ENCODE results near the gene ITGA11.
A peak's percentile ranks its signal among the peaks of the same experiment; 100 is the strongest.

The ITGA11 gene

GRCh38 chr15:68328964-68329363 lies 103.0 kb downstream of the ITGA11 start:
- ATAC-seq (no peak), DNase-seq (no peak)

- DNase-seq (no peak), ATAC-seq (no peak)
These were observed 103.5 kb downstream of the ITGA11 start for GRCh38 chr15:68328443-68328842.

- DNase-seq: no peak
- no peak for ATAC-seq
These were observed 105.1 kb downstream of the ITGA11 start for GRCh38 chr15:68326711-68327354.

GRCh38 chr15:68325726-68326125 lies 106.2 kb downstream of the ITGA11 start:
- ATAC-seq: no peak
- DNase-seq: no peak

- no peak for DNase-seq
- ATAC-seq: no peak
These were observed 109.2 kb downstream of the ITGA11 start for GRCh38 chr15:68322796-68323195.

- no peak for ATAC-seq
These were observed 110.7 kb downstream of the ITGA11 start for GRCh38 chr15:68321229-68321628.

GRCh38 chr15:68319997-68320396 lies 112.0 kb downstream of the ITGA11 start:
- DNase-seq (no peak), ATAC-seq (no peak)

More at GRCh38 chr15:68321229-68321628, 110.7 kb downstream of the ITGA11 start:
- DNase-seq: no peak

GRCh38 chr15:68318931-68319909 lies 112.7 kb downstream of the ITGA11 start:
- DNase-seq (no peak), ATAC-seq (no peak)

- ATAC-seq (no peak), DNase-seq (no peak)
These were observed 113.7 kb downstream of the ITGA11 start for GRCh38 chr15:68318008-68318835.

GRCh38 chr15:68317281-68318007 lies 114.5 kb downstream of the ITGA11 start:
- no peak for ATAC-seq
- DNase-seq: no peak

- DNase-seq (no peak), ATAC-seq (no peak)
These were observed 115.7 kb downstream of the ITGA11 start for GRCh38 chr15:68316061-68316804.

- DNase-seq (no peak), ATAC-seq (no peak)
These were observed 116.4 kb downstream of the ITGA11 start for GRCh38 chr15:68315495-68316031.

GRCh38 chr15:68315035-68315434 lies 116.9 kb downstream of the ITGA11 start:
- ATAC-seq: no peak
- no peak for DNase-seq

GRCh38 chr15:68314563-68314962 lies 117.4 kb downstream of the ITGA11 start:
- no peak for DNase-seq
- no peak for ATAC-seq

GRCh38 chr15:68313501-68314410 lies 118.2 kb downstream of the ITGA11 start:
- ATAC-seq (no peak), DNase-seq (no peak)

GRCh38 chr15:68312701-68313204 lies 119.2 kb downstream of the ITGA11 start:
- ATAC-seq (peak; percentile 8), DNase-seq (no peak)

GRCh38 chr15:68311859-68312557 lies 120.0 kb downstream of the ITGA11 start:
- ATAC-seq: no peak
- no peak for DNase-seq

GRCh38 chr15:68311464-68311835 lies 120.5 kb downstream of the ITGA11 start:
- DNase-seq (no peak), ATAC-seq (no peak)

Data from stimulated activated naive CD8-positive, alpha-beta T cell treated with anti-CD3 and anti-CD28 coated beads, Interleukin-15, Interleukin-2, amounts not matched to agents 100 U/mL and 50 U/mL, for 24 hours (primary cell).